Effector CD4-positive, alpha-beta T cell (primary cell): ENCODE measurements around the gene DSCAML1.

Source experiments
- DNase-seq: peaks from one replicate; pipeline ENCODE4 v3.0.0-alpha.2; 2020

The DSCAML1 gene

DNA sequence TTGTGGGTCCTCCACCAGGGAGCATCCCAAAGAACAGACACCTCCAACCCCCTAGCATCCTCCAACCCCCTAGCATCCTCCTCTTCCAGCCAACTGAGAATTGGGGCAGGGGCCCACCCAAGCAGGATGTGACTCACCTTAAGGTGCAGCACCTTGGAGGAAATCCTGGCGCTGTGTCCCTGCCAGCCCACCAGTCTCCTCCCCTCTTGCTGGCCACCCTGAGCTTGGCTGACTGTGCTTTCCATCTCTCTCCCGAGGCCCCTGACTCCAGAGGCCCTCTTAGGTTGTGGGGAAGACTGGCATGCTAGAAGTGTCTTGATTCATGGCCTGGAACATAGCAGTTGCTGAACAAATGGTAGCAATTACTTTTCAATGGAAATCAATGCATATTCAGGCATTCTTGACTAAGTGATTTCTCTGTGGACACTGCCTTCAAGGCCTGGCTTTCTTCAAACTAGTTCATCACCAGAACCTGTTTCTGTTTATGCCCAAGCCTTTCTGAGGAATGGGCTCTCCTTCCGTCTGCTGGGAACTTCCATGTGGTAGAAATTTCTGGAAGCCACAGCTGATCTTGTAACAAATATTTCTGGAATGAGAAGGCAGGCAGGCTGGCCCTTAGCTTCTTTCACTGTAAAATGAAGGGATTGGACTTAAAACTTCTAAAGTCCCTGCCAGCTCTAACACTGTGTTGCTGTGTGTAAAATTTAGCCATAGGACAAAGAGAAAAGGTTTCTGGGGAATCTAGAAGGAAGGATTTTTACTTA lies 408.8 kb downstream of the DSCAML1 start:
- no peak for DNase-seq

DNA sequence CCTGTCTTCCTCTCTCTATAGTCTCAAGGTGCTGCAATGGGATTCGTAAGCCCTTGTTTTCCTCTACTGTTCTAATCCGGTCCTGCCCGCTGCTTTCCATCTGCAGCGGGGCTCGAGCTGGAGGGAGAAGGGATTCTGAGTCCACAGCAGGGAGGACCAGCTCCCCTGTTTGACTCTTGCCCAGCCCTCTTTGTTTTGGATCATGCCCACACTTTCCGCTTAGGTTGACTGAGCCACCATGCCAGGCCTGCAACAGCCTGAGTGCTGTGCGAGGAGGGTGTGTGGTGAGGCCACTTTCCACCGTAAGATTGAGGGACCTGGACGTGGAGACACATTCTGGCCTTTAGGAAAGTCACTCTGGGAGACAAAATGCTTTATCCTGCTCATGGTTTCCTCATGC lies 411.1 kb downstream of the DSCAML1 start:
- DNase-seq = no peak

DNA sequence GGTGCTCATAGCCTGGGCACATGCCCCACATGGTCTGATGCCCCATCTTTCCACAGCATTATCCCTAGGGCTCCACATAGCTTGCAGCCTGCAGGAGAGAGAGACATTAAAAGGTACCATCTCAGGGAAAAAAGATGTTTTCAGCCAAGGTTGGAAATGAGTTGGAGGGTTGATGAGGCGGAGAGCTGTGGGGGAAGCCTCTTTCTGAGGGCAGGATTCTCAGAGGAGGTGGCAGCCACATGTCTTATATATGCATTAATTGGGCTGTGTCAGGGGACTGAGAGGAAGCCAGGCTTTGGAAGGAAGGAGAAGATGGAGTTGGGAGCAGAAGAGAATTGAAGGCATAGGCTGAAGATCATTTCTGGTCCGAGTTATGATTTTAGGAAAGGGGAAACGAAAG lies 411.5 kb downstream of the DSCAML1 start:
- no peak for DNase-seq

DNA sequence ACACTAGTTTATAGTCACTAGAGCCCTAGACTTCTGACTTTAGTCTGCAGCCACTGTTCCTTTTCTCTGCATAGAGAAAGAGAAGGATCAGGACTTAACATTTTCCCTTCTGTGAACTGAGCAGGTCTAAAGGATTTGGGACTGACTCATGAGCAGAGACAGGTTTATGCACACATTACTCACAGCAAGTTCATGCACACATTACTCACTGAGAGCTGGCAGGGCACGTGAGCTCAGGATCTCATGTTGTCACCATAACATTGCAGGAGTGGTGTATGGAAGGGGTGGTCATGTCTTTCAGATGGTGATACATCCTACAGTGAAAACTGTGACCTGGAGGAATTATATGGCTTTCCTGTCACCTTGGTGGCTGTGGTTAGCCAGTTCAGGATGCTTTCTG lies 413.0 kb downstream of the DSCAML1 start:
- DNase-seq = no peak

DNA sequence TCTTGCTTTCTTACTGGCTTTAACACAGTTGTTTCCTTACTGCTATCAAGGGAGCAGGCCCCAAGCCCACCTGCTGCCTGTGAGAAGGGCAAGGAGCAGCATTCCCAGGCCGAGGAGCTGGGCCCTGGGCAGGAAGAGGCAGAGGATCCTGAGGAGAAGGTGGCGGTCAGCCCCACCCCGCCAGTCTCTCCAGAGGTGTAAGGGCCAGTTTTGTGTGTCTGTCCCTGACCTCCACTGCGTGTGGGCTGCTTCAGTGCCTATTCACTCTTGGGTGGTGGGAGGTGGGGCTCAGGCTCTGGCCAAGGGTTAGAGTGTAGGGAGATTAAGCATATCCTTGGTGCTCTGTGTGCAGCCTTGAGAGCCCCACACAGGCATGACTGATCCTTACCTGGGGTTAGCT lies 414.3 kb downstream of the DSCAML1 start:
- DNase-seq = no peak

DNA sequence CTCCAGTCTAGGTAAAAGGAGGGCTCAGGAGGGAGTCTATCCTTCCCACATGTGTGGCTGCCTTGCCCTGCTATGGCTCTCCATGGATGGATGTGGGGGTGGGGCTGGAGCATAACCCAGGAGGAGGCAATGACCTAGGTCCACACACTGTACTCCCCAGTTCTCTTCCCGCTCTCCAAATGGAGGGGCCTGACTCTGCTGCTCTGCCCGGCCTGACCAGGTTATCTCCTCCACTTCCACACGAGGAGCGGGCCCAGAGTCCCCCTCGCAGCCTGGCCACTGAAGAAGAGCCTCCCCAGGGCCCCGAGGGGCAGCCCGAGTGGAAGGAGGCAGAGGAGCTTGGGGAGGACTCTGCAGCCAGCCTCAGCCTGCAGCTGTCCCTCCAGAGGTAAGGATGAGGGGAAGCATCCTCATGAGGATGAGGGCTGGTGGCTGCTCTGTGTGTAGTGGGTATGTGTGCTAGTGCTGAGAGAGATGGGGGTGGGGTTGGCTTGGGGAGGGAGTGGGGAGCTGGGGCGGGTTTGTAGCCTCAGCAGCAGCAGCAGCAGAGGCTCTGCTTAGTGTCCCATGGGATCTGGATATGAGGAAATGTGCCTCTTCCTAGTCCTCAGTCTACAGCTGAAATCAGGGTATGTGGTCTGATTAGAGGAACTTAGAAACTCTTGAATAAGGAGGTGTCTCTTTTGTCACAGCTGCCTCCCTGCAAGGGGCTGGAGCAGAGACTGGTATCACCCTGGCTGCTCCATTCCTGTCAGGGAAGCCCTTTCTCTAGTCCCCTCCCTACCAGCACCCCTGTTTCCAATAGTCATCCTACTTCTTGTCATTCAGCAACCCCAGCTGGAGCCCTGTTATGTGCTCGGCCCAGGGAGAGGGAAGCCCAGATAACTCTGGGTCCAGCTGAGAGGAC lies 415.3 kb downstream of the DSCAML1 start:
- DNase-seq = no peak

DNA sequence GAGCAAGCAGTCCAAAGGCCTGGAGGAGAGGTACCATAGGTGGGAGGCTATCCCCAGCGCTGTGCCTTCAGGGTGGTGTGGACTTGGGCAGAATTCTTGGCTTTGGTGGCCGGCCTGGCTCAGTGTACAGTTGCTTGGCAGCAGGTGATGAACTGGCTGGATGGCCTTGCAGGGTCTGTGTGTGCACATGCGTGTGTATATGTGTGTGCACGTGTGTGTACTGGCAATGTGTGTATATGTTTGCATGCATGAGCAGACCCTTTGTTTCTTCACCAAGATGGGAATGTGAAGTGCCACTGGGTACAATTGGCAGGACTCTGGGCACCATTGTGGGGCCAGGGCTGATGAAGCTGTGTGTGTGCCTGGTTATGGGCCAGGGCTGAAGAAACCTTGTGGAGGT lies 416.3 kb downstream of the DSCAML1 start:
- DNase-seq = no peak

DNA sequence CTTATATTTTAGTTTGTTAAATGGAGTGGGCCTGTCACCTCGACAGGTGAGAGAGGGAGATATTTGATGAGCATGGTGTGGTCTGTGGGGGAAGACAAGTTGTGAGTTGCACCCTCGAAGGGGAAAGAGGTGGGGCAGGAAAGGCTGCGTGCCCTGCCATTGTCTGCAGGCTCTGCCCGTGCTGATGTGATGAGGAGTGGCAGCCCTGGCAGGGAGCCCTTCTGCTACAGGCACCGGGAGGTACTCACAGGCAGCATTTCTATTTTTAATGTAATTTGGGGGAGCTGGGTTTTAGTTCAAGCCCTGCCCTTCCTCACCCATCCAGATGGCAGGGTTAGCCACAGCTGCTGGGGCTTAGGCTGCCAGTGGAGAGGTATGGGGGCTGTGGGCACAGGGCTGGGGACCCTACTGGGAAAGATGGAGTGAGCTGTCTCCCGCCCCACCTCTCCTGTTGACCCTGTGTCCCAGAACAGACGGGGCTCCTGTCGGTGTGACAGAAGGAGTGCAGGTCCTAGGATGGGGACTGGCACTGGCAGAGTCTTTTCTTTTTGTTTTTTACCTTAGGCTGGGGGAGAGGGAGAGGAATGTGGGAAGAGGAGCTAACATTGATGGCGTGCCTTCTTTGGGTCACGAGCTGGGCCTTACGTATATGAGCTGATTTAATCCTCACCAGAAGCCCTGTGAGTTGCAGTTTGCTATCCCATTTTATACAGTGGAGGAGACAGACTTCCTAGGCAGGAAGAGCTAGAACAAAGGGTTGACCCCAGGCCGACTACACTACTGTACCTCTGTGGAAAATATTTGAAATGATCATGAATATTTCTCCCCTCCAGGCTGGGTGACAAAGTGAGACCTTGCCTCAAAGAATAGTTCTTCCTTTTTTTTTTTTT lies 417.8 kb downstream of the DSCAML1 start:
- no peak for DNase-seq
